MM.1S (cell line): ENCODE data around the gene CHD6.

ENCODE experiments used
- DNase-seq: peaks from one replicate; pipeline ENCODE4 v3.0.0-alpha.2; 2015
- H2AFZ ChIP-seq: fragments of 300-600 bp; sonication (generic); 2 replicates; pipeline ENCODE4 v1.6.0; 2016; ENCODE audit warnings: antibody characterized with exemption, low read length
- H3F3A ChIP-seq: fragments of 300-600 bp; sonication (generic); 2 replicates; pipeline ENCODE4 v1.6.1; 2016; ENCODE audit warnings: mild to moderate bottlenecking, antibody characterized with exemption, low read length, moderate library complexity, mixed read lengths; ENCODE audit not compliant: insufficient read depth
- H3K27ac ChIP-seq: fragments of 300-600 bp; sonication (generic); 2 replicates; pipeline ENCODE4 v1.5.1; 2016; ENCODE audit warnings: mild to moderate bottlenecking, low read length
- H3K27me3 ChIP-seq: fragments of 300-600 bp; sonication (generic); replicated peaks from 2 replicates; pipeline ENCODE4 v1.6.0; 2016; ENCODE audit warnings: low read length; ENCODE audit not compliant: insufficient read depth
- H3K36me3 ChIP-seq: fragments of 300-600 bp; sonication (generic); replicated peaks from 2 replicates; pipeline ENCODE4 v1.6.1; 2016; ENCODE audit warnings: mild to moderate bottlenecking, low read length, mixed read lengths; ENCODE audit not compliant: insufficient read depth
- H3K4me1 ChIP-seq: fragments of 300-600 bp; sonication (generic); 2 replicates; pipeline ENCODE4 v1.6.1; 2016; ENCODE audit warnings: low read length, mixed read lengths
- H3K4me2 ChIP-seq: fragments of 300-600 bp; sonication (generic); 2 replicates; pipeline ENCODE4 v1.6.0; 2016; ENCODE audit warnings: low read depth, low read length
- H3K4me3 ChIP-seq: fragments of 300-600 bp; sonication (generic); 2 replicates; pipeline ENCODE4 v1.5.1; 2016; ENCODE audit warnings: low read length, mixed read lengths
- H3K79me2 ChIP-seq: fragments of 300-600 bp; sonication (generic); 2 replicates; pipeline ENCODE4 v1.6.1; 2016; ENCODE audit warnings: mixed run types, low read length, mixed read lengths
- H3K9ac ChIP-seq: fragments of 300-600 bp; sonication (generic); 2 replicates; pipeline ENCODE4 v1.6.1; 2016; ENCODE audit warnings: low read length, mixed read lengths
- H3K9me2 ChIP-seq: fragments of 300-600 bp; sonication (generic); replicated peaks from 2 replicates; pipeline ENCODE4 v1.6.1; 2016; ENCODE audit warnings: mild to moderate bottlenecking, low read length, mixed read lengths; ENCODE audit not compliant: insufficient read depth
- H3K9me3 ChIP-seq: fragments of 300-600 bp; sonication (generic); replicated peaks from 2 replicates; pipeline ENCODE4 v1.6.1; 2016; ENCODE audit warnings: mild to moderate bottlenecking, low read length, mixed read lengths; ENCODE audit not compliant: insufficient read depth
- H4K20me1 ChIP-seq: fragments of 300-600 bp; sonication (generic); 2 replicates; pipeline ENCODE4 v1.6.1; 2016; ENCODE audit warnings: mild to moderate bottlenecking, low read length, moderate library complexity, mixed read lengths; ENCODE audit not compliant: insufficient read depth
- EZH2 ChIP-seq: fragments of 300-600 bp; sonication (generic); optimal IDR thresholded peaks from 2 replicates; pipeline ENCODE3; 2017; ENCODE audit warnings: low read depth, mild to moderate bottlenecking, antibody characterized with exemption, low read length, mixed read lengths
- EZH2phosphoT487 ChIP-seq: fragments of 300-600 bp; sonication (generic); IDR thresholded peaks from 2 replicates; pipeline ENCODE4 v1.6.1; 2018; ENCODE audit warnings: antibody characterized with exemption, low read length
- TF ChIP-seq, protein P1 (sequence below): fragments of 300-600 bp; sonication (generic); IDR thresholded peaks from 2 replicates; pipeline ENCODE4 v1.5.1; 2016; ENCODE audit warnings: antibody characterized with exemption, low read length, mixed read lengths

The CHD6 gene

DNA sequence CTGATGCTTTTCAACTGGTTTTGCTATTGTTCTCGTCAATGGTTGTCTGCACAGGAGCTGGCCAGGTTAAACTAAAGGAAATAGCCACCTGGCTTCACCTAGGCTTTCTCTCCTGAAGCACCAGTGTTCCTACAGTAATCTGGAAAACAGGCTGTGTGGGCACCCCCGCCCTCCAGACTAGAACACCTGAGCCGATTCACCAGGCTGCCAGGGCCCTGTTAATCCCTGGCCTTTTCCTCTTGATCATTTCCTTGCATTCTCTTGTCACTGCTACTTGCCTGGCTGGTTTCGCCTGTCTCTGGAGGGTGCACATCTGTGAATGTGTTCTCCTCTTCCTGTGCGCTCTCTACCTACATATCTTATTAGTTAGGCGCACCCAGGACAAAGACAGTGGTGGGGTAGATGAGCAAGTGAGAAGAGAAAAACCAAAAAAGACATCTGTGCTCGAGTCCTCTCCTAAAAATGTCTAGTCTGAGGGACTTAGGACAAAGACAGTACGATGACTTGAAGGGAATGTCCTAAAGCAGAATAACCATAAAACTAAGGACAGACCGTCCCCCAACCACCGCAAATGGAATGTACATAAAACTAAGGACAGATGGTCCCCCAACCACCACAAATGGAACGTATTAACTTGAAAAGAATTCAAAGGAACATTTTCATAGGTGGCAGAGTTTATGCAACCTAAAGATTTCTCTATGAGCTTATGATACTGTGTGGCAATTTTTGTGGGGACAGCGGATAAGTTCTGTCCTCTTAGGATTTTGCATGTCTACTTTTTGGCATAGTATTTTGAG lies 205.7 kb downstream of the CHD6 start:
- no peaks in the 10 kb centered on the region for H3K9me2 ChIP-seq
- peak overlapping the region; percentile 46; the same call in 1 of the 2 replicates for H3K4me2 ChIP-seq

GRCh38 chr20:41411391-41411847 lies 206.8 kb downstream of the CHD6 start:
- H3K9me3 ChIP-seq, result no peaks in the 10 kb centered on the region
- H3K9ac ChIP-seq, result no peak overlapping the region; the same call in 1 of the 2 replicates
- H2AFZ ChIP-seq, result peak overlapping the region; percentile 38; the same call in 1 of the 2 replicates
- H3K4me3 ChIP-seq, result no peak overlapping the region
- H4K20me1 ChIP-seq, result no peaks in the 10 kb centered on the region
- H3K4me2 ChIP-seq, result peak overlapping the region; percentile 46
- H3K4me1 ChIP-seq, result peaks cover 50% of the 10 kb centered on the region
- peaks cover 36% of the 10 kb centered on the region for H3F3A ChIP-seq
- no peaks in the 10 kb centered on the region for H3K9me2 ChIP-seq
- TF ChIP-seq, protein P1, sequence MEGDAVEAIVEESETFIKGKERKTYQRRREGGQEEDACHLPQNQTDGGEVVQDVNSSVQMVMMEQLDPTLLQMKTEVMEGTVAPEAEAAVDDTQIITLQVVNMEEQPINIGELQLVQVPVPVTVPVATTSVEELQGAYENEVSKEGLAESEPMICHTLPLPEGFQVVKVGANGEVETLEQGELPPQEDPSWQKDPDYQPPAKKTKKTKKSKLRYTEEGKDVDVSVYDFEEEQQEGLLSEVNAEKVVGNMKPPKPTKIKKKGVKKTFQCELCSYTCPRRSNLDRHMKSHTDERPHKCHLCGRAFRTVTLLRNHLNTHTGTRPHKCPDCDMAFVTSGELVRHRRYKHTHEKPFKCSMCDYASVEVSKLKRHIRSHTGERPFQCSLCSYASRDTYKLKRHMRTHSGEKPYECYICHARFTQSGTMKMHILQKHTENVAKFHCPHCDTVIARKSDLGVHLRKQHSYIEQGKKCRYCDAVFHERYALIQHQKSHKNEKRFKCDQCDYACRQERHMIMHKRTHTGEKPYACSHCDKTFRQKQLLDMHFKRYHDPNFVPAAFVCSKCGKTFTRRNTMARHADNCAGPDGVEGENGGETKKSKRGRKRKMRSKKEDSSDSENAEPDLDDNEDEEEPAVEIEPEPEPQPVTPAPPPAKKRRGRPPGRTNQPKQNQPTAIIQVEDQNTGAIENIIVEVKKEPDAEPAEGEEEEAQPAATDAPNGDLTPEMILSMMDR, result peak; percentile 64
- TF ChIP-seq EZH2, result no peak
- H3K36me3 ChIP-seq, result no peaks in the 10 kb centered on the region
- DNase-seq, result peak; percentile 79
- H3K79me2 ChIP-seq, result no peaks in the 10 kb centered on the region
- H3K27me3 ChIP-seq, result no peaks in the 10 kb centered on the region
- peak overlapping the region; percentile 53; the same call in 1 of the 2 replicates for H3K27ac ChIP-seq

More for the DNA sequence above, 205.7 kb downstream of the CHD6 start:
- H4K20me1 ChIP-seq, result no peaks in the 10 kb centered on the region
- H3F3A ChIP-seq, result peaks cover 31% of the 10 kb centered on the region
- no peak overlapping the region for H3K9ac ChIP-seq
- TF ChIP-seq, protein P1, result no peak
- TF ChIP-seq EZH2phosphoT487, result no peak
- no peak for TF ChIP-seq EZH2
- no peak overlapping the region for H2AFZ ChIP-seq
- peaks cover 39% of the 10 kb centered on the region for H3K4me1 ChIP-seq
- no peaks in the 10 kb centered on the region for H3K27me3 ChIP-seq
- no peaks in the 10 kb centered on the region for H3K79me2 ChIP-seq
- no peaks in the 10 kb centered on the region for H3K36me3 ChIP-seq
- H3K27ac ChIP-seq, result peak overlapping the region; percentile 53; the same call in 1 of the 2 replicates
- no peaks in the 10 kb centered on the region for H3K9me3 ChIP-seq
- DNase-seq, result no peak
- no peak overlapping the region for H3K4me3 ChIP-seq

DNA sequence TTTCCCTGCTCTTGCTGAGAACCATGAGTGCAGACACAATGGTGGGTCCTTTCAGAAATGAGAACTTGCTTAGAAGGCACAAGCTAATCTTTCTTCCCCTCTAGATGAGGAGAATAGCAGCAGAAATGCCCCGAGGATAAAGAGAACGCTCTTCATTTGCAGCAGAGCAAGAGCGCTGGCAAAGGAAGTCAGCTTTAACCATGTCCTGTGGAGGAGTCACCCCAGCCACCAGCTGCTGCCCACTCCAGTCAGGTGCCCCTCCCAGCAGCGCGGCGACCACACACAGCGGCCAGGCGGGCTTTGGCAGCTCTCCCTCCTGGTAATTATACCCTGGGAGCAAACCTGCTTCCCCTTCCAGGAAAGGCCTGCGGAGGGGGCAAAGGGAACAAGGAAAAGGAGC lies 209.2 kb downstream of the CHD6 start:
- TF ChIP-seq EZH2phosphoT487, result no peak
- TF ChIP-seq EZH2, result no peak
- TF ChIP-seq, protein P1, result no peak
- no peaks in the 10 kb centered on the region for H3K9me3 ChIP-seq
- peak overlapping the region; percentile 27; the same call in 1 of the 2 replicates for H2AFZ ChIP-seq
- no peaks in the 10 kb centered on the region for H3K27me3 ChIP-seq
- peak overlapping the region; percentile 43 for H3K9ac ChIP-seq
- peaks cover 57% of the 10 kb centered on the region for H3K4me1 ChIP-seq
- no peaks in the 10 kb centered on the region for H4K20me1 ChIP-seq
- H3F3A ChIP-seq, result peaks cover 36% of the 10 kb centered on the region
- no peaks in the 10 kb centered on the region for H3K9me2 ChIP-seq
- H3K4me3 ChIP-seq, result peak overlapping the region; percentile 20
- peak overlapping the region; percentile 88 for H3K4me2 ChIP-seq
- peak; percentile 41 for DNase-seq
- no peaks in the 10 kb centered on the region for H3K36me3 ChIP-seq
- no peaks in the 10 kb centered on the region for H3K79me2 ChIP-seq
- peak overlapping the region; percentile 92 for H3K27ac ChIP-seq
